Measurements from ENCODE around the gene PGLYRP2.

DNA sequence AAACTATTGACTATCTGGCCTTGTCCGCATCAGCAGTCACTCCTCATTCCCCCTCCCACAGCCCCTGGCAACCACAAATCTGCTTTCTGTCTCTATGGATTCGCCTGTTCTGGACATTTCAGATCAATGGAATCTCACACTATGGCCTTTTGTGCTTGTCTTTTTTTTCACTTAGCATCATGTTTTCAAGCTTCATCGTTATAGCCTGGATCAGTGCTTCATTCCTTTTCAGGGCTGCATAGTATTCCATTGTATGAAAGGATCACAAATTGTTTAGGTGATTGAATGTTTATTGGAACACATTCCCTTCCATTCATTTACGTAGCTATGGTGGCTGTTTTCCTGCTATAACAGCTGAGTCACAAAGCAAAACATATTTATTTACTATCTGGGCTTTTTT is 7.7 kb upstream of the PGLYRP2 start:
- TF ChIP-seq, protein P1, sequence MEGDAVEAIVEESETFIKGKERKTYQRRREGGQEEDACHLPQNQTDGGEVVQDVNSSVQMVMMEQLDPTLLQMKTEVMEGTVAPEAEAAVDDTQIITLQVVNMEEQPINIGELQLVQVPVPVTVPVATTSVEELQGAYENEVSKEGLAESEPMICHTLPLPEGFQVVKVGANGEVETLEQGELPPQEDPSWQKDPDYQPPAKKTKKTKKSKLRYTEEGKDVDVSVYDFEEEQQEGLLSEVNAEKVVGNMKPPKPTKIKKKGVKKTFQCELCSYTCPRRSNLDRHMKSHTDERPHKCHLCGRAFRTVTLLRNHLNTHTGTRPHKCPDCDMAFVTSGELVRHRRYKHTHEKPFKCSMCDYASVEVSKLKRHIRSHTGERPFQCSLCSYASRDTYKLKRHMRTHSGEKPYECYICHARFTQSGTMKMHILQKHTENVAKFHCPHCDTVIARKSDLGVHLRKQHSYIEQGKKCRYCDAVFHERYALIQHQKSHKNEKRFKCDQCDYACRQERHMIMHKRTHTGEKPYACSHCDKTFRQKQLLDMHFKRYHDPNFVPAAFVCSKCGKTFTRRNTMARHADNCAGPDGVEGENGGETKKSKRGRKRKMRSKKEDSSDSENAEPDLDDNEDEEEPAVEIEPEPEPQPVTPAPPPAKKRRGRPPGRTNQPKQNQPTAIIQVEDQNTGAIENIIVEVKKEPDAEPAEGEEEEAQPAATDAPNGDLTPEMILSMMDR (IDR thresholded peaks at IDR 0.05; ENCODE audit: low read depth, low read length, poor library complexity, severe bottlenecking) = no peak
- TF ChIP-seq EZH2phosphoT487 (IDR thresholded peaks at IDR 0.05; ENCODE audit: borderline replicate concordance, low read length) = no peak

Data from DOHH2 (cell line).